AG10803 (cell line): Measurements from ENCODE around the gene NRARP.

ENCODE experiments used
- DNase-seq: peaks from one replicate; pipeline ENCODE4 v3.0.0; 2010; ENCODE audit warnings: low read depth
- H3K4me3 ChIP-seq: 2 replicates; pipeline ENCODE4 v1.5.1; 2011; ENCODE audit warnings: mild to moderate bottlenecking, low read length, control low read depth
- TF ChIP-seq, protein P1 (sequence below): conservative IDR thresholded peaks from 2 replicates; pipeline ENCODE4 v1.5.1; 2011; ENCODE audit warnings: mild to moderate bottlenecking, low read length, control low read depth, inconsistent platforms

Gene NRARP

DNA sequence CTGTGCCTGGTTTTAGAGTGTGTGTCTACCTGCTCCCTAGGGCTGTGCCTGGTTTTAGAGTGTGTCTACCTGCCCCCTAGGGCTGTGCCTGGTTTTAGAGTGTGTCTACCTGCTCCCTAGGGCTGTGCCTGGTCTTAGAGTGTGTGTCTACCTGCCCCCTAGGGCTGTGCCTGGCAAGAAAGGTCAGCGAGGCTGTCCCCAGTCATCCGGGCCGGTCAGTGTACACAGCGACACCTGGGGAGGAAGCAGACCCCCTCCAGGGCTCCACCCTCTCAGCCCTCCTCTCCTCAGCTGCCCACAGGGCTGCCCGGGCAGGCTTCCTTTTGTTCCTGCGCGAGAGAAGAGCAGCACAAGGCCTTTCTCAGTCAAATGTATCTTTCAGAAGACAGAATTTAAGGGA, 4.1 kb downstream of the NRARP start:
- TF ChIP-seq, protein P1, sequence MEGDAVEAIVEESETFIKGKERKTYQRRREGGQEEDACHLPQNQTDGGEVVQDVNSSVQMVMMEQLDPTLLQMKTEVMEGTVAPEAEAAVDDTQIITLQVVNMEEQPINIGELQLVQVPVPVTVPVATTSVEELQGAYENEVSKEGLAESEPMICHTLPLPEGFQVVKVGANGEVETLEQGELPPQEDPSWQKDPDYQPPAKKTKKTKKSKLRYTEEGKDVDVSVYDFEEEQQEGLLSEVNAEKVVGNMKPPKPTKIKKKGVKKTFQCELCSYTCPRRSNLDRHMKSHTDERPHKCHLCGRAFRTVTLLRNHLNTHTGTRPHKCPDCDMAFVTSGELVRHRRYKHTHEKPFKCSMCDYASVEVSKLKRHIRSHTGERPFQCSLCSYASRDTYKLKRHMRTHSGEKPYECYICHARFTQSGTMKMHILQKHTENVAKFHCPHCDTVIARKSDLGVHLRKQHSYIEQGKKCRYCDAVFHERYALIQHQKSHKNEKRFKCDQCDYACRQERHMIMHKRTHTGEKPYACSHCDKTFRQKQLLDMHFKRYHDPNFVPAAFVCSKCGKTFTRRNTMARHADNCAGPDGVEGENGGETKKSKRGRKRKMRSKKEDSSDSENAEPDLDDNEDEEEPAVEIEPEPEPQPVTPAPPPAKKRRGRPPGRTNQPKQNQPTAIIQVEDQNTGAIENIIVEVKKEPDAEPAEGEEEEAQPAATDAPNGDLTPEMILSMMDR = no peak
- no peak overlapping the region for H3K4me3 ChIP-seq
- DNase-seq = no peak

DNA sequence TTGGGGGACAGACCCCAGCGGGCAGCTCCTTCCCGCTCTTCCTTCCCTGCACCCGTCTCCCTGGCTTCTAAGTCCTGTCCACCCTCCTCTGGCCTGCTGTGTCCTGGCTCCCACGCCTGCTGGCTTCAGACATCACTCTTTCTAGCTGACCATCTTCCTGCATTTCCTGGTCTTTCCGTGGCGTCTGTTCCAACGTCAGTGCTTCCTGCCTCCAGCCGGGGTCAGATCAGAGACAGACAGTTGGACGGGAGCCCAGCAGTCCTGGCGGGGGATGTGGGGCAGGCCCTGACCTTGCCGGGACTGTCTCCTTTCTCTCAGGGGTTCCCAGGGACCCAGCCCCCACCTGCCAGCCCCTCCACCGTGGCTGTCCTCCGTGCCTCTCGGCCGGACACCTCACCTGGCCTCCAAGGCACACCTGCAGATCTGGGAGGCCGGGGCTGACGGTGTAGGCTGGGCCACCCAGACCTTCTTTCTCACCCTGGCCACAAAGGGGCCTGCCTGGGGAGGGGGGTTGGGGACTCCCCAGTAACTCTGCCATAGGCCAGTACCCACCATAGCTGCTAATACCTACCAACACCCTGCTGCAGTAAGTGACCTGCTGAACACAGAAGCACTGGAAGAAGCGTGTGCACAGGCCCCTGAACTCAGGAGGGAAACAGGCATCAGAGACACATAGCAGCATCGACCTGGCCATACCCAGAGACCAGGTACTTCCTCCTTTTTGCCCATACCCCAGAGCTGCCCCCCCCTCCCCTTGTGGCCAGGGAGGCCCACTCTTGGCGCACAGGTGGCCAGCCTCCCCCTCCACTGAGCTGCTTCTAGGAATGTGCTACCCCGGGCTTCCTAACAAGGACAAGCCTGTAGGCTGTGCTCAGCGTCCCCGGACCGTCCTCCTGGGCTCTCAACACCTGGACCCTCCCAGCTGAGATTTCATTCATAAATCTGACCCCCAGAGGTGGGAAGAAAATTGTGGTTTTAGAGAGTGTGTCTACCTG, 5.1 kb downstream of the NRARP start:
- DNase-seq = no peak
- H3K4me3 ChIP-seq = no peak overlapping the region
- TF ChIP-seq, protein P1 = no peak

DNA sequence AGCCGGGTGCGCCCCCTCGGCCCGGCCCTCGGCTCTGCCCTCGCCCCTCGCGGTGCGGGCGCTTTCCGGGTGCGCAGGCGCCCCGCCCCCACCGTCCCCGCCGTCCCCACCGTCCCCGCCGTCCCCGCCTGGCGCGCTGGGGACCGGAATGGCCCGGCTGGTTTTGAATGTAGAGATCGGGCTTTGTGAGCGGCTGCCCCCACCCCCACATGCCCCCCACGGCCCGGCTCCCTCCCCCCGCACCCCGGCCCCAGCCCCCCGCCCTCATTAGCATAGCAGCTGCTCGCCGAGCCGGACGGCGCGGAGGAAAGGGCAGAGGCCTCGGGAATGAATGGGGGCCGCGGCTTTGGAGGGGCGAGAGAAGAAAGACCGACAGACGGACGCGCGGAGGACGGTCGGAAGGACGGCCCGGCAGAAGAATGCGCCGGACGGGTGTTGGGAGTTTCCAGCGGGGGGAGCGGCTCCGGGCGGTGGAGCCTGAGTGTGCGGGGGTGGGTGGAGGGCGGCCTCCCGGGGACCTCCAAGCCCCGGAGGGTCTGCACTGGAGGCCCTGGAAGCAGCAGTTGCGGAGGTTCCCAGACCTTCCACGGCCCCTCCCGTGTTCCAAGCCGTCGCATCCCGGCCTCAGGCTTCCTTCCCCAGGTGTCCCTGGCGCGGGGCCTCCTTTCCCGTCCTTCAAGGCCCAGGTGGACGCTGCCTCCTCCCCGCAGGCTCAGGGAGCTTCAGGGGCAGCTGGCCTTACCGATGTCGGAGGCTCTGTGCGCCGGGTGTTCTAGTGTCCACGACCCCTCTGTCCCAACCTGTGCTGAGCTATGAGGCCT, 6.0 kb downstream of the NRARP start:
- DNase-seq = no peak
- TF ChIP-seq, protein P1 = no peak
- H3K4me3 ChIP-seq = no peak overlapping the region

GRCh38 chr9:137295238-137295811, 6.7 kb downstream of the NRARP start:
- TF ChIP-seq, protein P1 = peak; percentile 16; the same call in 1 of the 2 replicates
- no peak for DNase-seq
- H3K4me3 ChIP-seq = no peak overlapping the region

DNA sequence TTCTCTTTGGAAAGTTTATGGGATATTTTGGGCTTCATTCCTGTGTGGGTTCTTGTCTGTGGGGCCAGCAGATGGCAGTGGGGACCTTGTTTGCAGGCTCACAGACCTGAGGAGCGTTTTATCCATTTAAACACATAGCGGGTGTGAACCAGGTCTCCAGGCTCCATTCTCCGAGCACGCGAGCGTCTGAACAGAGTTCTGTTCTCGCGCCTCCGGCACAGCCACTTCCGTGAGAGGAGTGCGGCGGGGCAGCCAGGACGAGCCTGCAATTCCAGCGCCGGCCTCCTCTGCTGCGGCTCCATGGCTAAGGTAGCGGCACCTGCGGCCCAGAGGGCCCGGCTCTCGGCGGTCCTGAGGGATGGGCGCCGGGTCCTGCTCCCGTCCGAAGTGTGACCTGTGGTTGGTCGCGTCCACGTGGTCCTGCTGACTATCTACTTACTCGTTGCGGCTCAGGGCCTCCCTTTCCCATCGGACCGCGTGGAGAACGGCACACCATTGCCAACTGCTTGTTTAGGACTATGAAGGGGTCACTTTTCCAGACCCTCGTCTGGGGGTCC, 7.3 kb downstream of the NRARP start:
- H3K4me3 ChIP-seq = no peak overlapping the region
- no peak for DNase-seq
- TF ChIP-seq, protein P1 = peak; percentile 37

DNA sequence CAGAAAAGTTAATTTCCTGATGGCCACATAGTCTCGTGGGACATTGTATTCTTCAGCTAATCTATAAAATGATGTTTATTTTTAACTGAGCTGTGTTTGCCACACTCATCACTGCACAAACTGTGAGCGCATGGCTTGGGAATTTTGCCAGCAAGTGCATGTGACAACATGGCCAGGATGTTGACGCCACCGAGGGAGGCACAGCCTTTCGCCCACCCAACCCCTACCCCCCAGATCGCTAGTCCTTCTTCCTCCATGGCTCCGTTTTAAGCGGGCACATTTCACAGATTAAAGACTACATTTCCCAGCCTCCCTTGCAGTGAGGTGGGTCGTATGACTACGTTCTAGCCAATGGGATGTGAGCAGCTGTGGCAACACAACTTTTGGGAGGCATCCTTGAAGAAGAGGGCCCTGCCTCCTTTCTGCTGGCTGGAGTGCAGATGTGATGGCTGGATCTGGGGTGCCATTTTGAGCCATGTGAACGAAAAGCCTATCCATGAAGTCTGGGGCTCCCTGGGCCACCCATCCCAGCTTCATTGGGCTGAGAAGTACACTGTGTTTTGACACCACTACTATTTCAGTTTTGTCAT, 7.9 kb downstream of the NRARP start:
- no peak overlapping the region for H3K4me3 ChIP-seq
- DNase-seq = no peak
- TF ChIP-seq, protein P1 = no peak
